ENCODE data around the gene SI.
"Not testable (repeated sequence)": the region's sequence is repeated elsewhere in the genome, so short reads cannot be mapped to it uniquely, and the experiment has no call there.

The SI gene

DNA sequence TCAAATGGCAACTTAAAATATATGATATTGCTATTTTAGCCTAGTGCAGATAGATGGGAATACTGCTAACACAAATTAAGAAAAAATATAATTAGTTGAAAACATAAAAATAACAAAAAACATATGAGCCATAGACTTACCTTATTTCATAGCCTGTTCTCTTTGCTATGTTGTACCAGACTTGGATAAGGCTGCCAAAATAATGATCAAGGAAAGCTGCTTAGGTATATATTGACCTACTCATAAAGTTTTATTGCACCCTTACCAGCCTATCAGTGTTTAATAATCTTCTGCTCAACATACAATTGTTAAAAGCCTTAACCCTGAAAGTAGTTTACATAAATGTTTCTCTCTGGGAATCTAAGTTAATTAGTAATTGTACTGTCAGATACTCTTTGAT lies at the start of gene SI:
Gene SI, minus strand, starts transcription at position 204 of the 400 bp plus-strand sequence. CDS start 2,484 bp downstream, outside the sequence.
- no peak for DNase-seq

DNA sequence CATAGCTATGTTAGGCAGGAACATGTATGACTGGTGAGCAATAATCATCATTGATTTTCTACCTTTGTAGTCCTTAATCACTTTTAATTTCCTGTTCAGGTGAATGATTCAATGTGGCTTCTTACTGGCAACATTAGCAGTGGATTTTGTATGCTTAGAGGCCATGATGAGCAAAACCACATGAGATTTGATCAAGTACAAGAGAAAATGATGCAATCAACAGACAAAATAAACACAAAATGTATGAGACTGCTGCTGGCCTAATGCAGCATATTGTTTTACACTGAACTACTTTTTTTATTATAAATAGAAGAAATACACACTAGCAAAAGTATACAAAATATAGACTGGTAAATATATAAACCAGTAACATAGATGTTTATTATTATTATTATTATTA lies 47.5 kb upstream of the SI start:
- DNase-seq: no peak

- no peak for DNase-seq
These were observed 33.1 kb upstream of the SI start for GRCh38 chr3:165111401-165111800.

DNA sequence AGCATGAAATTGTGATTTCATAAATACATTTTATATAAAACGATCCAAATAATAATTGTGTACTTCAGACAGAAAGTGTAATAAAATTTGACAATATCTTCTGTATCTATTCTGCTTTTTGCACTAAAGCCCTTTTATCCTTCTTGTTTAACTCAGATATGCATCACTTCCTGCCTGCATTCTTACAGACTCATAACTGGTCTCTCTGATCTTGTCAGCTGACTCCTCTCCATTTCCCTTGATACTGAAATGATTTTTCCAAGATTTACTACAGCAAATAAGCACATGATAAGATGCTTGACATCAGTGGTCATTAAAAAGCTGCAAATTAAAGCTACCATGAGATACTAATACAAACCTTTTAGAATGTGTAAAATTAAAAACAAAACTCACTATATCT lies 25.3 kb upstream of the SI start:
- DNase-seq: no peak

DNA sequence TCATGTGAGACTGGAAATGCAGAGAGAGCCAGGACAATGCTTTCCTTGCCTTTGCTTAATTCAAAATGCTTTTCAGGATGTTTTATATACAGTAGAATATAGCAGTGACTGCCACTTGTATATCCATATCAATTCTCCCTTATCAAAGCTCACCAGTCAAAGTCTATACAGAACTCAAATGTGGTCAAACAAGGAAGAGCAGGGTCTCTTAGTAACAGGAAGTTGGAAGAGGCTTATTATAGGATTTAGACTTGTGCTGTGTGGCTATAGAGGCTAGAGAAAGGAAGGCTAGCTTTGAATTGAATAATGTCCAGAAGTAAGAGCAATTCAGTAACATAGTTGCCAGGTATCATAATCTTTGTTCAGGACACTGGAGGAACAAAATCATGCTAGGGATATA lies 4.4 kb upstream of the SI start:
- no peak for DNase-seq

GRCh38 chr3:165081183-165081582 lies 2.9 kb upstream of the SI start:
- DNase-seq: no peak

DNA sequence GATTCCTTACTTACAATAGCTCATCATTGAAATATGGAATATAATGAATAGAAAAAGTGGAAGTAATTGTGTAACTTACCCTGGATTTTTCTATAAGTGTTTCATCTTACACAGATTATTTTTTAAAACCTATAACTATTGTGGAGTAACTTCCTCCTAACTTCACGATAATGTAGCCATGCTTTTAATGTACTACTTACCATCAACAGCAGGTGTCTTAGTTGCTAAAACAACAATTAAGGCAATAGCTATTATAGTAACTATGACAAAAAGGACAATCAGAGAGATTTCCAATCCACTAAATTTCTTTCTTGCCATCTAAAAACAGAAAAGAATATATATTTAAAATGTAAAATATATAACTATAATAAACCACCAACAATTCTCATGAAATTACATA lies 2.6 kb downstream of the SI start:
- no peak for DNase-seq

- no peak for DNase-seq
These were observed 7.6 kb downstream of the SI start for GRCh38 chr3:165070682-165071081.

DNA sequence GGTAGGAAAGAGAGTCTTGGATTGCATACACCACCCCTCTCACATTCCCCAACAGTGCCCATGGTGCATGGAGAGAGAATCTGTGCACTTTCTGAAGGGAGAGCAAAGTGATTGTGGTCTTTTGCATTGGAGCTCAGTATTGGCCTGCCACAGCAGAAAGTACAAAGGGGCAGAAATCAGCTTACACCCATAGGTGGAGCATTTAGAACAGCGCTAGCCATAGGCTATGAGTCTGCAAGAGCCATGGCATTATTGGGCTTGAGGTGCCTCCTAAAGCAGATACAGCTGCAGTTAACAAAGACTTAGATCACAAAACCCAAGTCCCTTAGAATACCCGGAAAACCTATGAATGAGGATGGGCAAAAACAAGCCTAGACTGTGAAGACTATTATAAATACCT lies 21.8 kb downstream of the SI start:
- DNase-seq: no peak

GRCh38 chr3:165040186-165040585 lies 38.1 kb downstream of the SI start:
- no peak for DNase-seq

DNA sequence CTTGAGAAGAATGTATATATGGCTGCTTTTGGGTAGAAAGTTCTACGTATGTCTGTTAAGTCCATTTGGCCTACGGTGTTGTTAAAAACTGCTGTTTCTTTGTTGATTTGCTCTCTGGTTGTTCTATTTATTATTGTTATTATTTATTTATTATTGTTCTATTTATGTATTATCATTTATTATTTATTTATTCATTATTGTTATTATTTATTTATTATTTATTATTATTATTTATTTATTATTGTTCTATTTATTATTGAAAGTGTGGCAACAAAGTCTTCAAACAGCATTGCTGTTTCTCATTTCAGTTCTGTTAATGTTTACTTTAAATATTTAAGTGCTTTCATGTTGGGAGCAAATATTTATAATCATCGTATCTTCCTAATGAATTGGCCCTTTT lies 66.7 kb downstream of the SI start:
- no peak for DNase-seq

DNA sequence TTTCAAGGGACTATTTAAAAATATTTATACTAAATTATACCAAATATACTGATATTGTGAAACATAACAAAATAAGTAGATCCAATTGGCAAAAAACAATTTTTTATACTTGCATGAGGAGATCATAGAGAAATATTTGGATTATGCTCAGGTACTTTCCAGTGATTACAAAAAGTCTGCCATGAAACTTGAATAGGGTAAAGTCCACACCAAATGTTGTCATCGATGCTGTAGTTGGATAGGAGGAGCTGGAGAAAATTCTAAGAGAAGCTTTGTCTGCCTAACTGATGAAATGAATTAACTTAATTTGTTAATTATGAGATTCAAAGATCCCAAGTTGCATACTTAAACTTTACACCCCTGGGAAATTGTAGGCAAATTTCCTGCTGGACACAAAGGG lies 93.3 kb downstream of the SI start:
- DNase-seq: no peak

GRCh38 chr3:164962610-164963009 lies 115.7 kb downstream of the SI start:
- DNase-seq: no peak

DNA sequence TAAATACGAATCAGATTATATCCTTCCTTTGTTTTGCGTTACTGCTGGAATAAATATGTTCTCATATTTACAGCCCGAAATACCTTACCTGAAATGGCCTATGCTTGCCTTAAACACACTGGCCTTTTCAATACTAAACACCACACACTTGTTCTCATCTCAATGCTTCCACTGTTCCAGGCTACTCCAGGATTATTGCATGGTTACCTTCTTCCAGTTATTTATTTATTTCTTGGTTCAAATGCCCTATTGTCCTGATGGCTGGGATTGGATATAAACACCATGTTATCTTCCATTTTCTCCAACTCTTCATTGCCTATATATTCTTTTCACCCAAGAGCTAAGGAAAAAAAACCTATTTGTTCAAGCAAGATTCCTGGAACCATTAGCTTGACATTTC lies 125.3 kb downstream of the SI start:
- no peak for DNase-seq

GRCh38 chr3:164951403-164951802 lies 126.9 kb downstream of the SI start:
- DNase-seq: not testable (repeated sequence)

DNA sequence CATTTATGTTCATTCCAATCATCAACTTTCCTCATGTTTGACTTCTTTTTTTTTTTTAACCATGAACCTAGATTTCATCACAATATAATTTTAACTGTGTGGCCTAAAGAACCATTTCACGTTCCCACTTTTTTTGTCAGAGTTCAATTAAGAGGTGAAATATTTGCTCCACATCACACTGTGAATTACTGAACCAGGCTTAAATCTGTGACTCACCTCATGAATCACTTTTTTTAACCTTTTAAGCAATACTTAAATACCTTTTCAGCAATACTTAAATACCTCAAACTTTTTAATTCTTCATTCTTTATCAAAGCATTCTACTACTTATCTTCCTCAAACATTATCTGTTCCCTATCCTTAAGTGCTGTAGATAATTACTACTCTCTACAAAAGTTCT lies 137.6 kb downstream of the SI start:
- no peak for DNase-seq

- no peak for DNase-seq
These were observed 148.7 kb downstream of the SI start for GRCh38 chr3:164929642-164930041.
